Measurements from ENCODE around the gene SRP68. TPM values are rescaled to one million over a fixed set of nuclear protein-coding genes. Genes with fewer than 3 reads are reported as not detected.

The SRP68 gene
- total and polyA plus RNA-seq, 2 donors from 2014 or later: 52.7 to 68.1 TPM

GRCh38 chr17:76087531-76087930, 15.2 kb upstream of the SRP68 start:
- FAIRE-seq (no peak), DNase-seq (no peak)

DNA sequence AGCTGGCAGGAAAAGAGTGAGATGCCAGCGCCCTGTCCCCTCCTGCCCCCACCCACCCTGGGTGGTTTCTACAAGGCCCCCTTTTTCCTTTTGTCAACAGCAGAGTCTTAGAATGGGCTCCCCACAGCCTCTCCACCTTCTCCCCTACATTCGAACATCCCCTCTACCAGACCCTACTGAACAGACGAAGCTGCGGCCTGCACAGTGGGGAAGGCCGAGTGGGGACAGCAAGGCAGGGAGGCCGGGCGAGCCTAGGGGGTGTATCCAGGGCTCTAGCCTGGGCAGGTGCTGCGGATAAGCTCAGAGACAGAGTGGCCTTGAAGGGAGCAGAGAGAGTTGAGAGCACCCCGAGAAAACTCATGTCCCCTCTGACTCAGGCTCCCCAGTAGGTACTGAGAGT, 14.1 kb upstream of the SRP68 start:
- FAIRE-seq (no peak), DNase-seq (peak in 1 of 5 donors; percentile 51)
- intact Hi-C loops (cut with DNase I): no loop called here
- Histone ChIP-seq H3K9ac (ENCODE audit: low read length in 3 of 3) (no peak overlapping the region), H3K36me3 (ENCODE audit: control insufficient read depth in 2 of 3, insufficient read depth in 3 of 3, low read length in 3 of 3) (peaks cover 3 to 43% (median 31%) of the 10 kb centered on the region in 3 donors), H3K9me3 (ENCODE audit: control insufficient read depth in 2 of 3, insufficient read depth in 1 of 3, low read length in 3 of 3) (no peaks in the 10 kb centered on the region), H3K4me3 (ENCODE audit: low read length in 3 of 3) (no peak overlapping the region), H3K27me3 (ENCODE audit: control insufficient read depth, insufficient read depth, low read length) (no peaks in the 10 kb centered on the region), H3K4me1 (ENCODE audit: control insufficient read depth in 2 of 3, insufficient read depth in 2 of 3, low read depth in 1 of 3, low read length in 3 of 3) (no peaks in the 10 kb centered on the region), H3K27ac (ENCODE audit: low read depth in 2 of 2, low read length in 2 of 2) (no peak overlapping the region)
- TF ChIP-seq CTCF (IDR thresholded peaks at IDR 0.05; ENCODE audit: borderline replicate concordance, extremely low read depth, insufficient read depth): no peak

More at GRCh38 chr17:76087531-76087930, 15.2 kb upstream of the SRP68 start:
- H3K27me3 ChIP-seq (ENCODE audit: control insufficient read depth, insufficient read depth, low read length): no peaks in the 10 kb centered on the region
- H3K27ac ChIP-seq (ENCODE audit: low read depth in 2 of 2, low read length in 2 of 2): no peak overlapping the region
- H3K36me3 ChIP-seq (ENCODE audit: control insufficient read depth in 2 of 3, insufficient read depth in 3 of 3, low read length in 3 of 3): peaks cover 3 to 48% (median 32%) of the 10 kb centered on the region in 3 donors
- H3K9me3 ChIP-seq (ENCODE audit: control insufficient read depth in 2 of 3, insufficient read depth in 1 of 3, low read length in 3 of 3): no peaks in the 10 kb centered on the region
- H3K4me3 ChIP-seq (ENCODE audit: low read length in 3 of 3): no peak overlapping the region
- no peak overlapping the region for H3K9ac ChIP-seq (ENCODE audit: low read length in 3 of 3)
- no peak for TF ChIP-seq CTCF (IDR thresholded peaks at IDR 0.05; ENCODE audit: borderline replicate concordance, extremely low read depth, insufficient read depth)
- no peaks in the 10 kb centered on the region for H3K4me1 ChIP-seq (ENCODE audit: control insufficient read depth in 2 of 3, insufficient read depth in 2 of 3, low read depth in 1 of 3, low read length in 3 of 3)
- intact Hi-C loops (cut with DNase I): no loop called here

DNA sequence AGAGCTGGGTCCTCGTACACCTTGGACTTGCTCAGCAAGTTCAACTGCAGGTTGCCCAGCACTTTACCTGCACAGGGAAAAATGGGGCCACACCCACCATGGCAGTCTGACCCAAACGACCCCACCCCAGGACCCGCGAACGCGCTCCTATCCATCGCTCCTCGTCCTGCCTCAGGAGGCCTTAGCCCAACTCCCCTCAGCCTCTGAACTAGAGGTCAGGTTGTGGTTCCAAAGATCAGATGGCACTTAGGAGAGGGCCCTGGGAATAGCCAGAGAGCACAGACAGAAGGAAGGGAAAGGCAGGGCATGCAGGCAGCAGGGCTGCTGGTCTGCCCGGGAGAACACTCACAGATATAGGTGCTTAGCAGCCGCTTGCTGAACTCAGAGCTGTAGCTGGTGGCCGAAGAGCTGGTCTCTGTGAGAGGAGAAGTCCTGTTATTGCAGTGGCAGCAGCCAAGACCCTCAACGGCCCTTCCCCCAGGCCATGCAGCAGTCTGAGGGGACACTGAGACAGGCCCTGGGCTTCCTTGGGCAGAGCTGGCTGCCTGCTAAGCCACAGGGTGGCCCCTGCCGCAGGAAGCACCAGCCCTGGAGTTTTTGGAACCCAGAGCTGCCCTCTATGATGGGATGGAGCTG, 13.5 kb upstream of the SRP68 start:
- DNase-seq: peak in 1 of 5 donors; percentile 24
- no peak for FAIRE-seq

More for the DNA sequence above, 13.5 kb upstream of the SRP68 start:
- no peak overlapping the region for H3K9ac ChIP-seq (ENCODE audit: low read length in 3 of 3)
- intact Hi-C loops (cut with DNase I): no loop called here
- H3K4me1 ChIP-seq (ENCODE audit: control insufficient read depth in 2 of 3, insufficient read depth in 2 of 3, low read depth in 1 of 3, low read length in 3 of 3): no peaks in the 10 kb centered on the region
- no peak for TF ChIP-seq CTCF (IDR thresholded peaks at IDR 0.05; ENCODE audit: borderline replicate concordance, extremely low read depth, insufficient read depth)
- no peaks in the 10 kb centered on the region for H3K27me3 ChIP-seq (ENCODE audit: control insufficient read depth, insufficient read depth, low read length)
- peaks cover 3 to 43% (median 31%) of the 10 kb centered on the region in 3 donors for H3K36me3 ChIP-seq (ENCODE audit: control insufficient read depth in 2 of 3, insufficient read depth in 3 of 3, low read length in 3 of 3)
- no peak overlapping the region for H3K27ac ChIP-seq (ENCODE audit: low read depth in 2 of 2, low read length in 2 of 2)
- H3K4me3 ChIP-seq (ENCODE audit: low read length in 3 of 3): no peak overlapping the region
- H3K9me3 ChIP-seq (ENCODE audit: control insufficient read depth in 2 of 3, insufficient read depth in 1 of 3, low read length in 3 of 3): no peaks in the 10 kb centered on the region
